CD4-positive, alpha-beta T cell treated with Interleukin-21 for 1 hour (primary cell): Measurements from ENCODE around the gene ATG9A.

Experiments used
- DNase-seq: peaks from one replicate; pipeline ENCODE4 v3.0.0-alpha.2; 2020

ATG9A gene

DNA sequence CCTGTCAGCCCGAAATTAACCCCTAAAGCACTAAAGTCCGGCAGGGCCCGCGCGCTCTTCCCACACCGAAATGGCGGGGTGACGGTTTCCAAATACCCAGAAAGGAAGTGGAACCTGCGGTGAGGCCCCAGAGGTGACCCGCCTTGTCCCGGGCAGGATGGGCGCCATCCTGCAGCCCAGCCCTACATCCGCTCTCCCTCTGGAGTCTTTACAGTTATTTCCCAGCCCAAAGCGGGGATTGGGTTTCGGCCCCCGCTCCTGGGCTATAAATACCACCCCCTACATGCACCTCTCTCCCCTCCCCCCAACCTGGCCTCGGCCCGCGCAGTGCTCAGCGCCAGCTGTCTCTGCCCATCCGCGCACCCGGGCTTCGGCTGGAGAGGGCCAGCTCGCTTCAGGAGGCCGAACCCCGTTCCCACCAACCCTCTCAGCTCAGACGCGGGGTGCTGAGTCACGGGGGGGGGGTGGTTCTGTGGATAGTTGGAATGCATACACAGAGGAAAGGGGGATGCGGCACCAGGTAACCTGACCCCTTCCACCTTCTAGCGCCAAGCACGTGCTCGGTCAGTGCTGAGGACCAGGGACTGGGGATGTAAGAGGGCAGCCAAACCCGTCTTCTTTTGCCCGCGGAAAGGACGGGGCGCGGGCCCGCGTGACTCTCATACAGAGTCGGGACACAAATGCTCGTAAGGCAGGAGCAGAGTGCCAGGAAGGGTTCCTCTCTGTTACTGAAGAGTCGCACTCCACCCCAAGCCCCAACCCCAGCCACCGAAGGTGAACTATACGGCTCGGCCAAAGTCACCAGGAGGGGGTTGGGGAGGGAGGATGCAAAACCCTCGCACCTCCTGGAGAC is 23.7 kb upstream of the ATG9A start, which contains the start of gene TUBA4B:
TUBA4B (plus strand) TSS at position 344 of the 853 bp plus-strand sequence; CDS start at position 509, 165 bp downstream.
- peak; percentile 51 for DNase-seq

DNA sequence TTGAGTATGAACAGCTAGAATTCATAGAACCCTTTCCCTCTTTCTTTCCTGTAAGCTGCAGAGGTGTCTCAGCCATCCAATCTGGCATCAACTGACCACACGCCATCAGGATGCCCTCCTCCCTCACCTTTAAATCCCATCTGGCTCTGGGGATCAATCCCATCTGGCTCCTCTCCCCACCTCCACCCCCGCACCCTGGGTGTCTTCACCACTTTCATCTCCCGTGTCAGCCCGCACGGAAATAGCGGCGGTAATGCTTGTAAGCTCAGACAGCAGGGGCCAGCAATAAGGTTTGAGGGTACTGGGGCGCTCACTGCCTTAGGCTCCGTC is 23.1 kb upstream of the ATG9A start:
- DNase-seq, result no peak

DNA sequence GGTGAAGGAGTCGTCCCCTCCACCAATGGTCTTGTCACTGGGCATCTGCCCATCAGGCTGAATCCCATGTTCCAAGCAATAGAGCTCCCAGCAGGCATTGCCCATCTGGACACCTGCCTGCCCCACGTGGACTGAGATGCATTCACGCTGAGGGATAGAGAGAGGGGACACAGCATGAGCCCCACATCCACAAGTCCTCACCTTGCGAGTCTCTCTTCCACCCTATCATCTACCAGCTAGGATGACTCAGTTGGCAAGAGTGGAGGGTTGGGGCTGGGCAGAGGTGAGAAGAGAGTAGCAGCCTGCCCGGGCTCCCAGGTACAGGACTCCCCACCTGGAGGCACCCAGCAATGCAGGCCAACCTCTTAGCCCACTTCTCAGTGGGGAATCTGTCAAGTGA is 22.6 kb upstream of the ATG9A start:
- DNase-seq, result peak; percentile 27

DNA sequence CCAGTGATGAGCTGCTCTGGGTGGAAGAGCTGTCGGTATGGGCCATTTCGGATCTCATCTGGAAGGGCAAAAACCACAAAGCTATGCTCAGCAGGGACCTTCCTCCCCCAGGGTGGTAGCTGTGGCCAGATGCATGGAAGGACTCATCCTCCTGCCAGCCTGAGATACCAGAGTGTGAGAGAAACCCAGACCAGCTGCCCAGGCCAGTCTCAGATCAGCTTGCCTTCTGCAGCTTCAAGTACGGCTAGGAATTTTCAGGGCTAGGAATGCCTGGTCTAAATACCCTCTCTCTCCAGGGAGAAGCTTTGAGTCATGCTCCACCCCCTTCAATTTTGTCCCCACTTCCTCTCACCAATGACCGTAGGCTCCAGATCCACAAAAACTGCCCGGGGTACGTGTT is 22.2 kb upstream of the ATG9A start:
- no peak for DNase-seq

DNA sequence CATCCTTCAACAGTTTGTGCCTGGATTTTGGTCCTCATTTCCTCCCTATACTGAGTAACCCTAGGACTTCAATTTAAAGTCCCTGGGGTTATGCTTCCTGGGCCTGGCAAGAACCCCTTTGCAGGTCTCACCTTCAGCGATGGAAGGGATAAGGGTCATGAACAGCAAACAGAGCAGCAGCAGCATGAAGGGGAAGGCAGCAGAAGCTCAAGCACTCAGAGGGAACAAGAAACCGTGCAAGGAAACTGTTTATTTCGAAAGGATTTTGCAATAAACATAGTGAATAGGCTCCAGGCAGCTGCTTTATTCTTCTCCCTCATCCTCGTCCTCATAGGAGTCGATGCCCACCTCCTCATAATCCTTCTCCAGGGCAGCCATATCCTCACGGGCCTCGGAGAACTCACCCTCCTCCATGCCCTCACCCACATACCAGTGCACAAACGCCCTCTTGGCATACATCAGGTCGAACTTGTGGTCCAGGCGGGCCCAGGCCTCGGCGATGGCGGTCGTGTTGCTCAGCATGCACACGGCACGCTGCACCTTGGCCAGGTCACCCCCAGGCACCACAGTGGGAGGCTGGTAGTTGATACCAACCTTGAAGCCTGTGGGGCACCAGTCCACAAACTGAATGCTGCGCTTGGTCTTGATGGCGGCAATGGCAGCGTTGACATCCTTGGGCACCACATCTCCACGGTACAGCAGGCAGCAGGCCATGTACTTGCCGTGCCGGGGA is 20.8 kb upstream of the ATG9A start:
- no peak for DNase-seq

DNA sequence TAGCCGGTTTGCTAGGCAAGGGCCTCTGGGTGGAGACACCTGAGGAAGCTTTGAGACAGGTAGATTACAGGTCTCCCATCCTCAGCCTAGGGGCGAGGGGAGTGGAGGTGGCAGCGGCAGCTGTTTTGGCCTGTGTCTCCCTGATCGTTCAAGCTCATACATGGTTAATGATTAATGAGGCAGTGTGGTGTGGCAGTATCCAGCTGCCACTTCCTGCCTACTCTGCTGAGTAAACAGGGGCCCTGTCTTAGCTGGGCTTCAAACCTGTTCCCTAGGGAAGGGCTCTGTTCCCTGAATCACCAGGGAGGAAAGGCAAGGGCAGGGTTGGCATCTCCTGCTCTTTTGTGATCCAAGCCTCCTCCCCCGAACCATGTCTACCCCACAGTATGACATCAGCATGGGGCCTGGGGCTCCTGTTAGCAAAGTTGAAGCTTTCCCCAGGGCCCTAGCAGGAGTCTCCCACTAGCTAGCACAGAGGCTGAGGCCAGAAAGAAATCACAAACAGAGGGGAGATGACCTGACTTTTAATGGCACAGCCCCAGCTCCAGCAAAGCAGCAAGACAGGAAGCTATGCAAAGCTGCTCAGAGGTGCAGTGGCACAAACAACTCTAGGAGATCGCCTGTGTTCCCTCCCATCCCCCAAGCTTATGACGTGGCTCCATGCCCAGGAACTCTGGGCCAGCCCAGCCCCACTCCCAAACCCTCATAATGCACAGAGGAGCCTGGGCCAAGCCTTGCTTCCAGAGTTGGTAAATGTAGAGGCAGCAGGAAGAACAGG is 20.0 kb upstream of the ATG9A start:
- peak; percentile 67 for DNase-seq

DNA sequence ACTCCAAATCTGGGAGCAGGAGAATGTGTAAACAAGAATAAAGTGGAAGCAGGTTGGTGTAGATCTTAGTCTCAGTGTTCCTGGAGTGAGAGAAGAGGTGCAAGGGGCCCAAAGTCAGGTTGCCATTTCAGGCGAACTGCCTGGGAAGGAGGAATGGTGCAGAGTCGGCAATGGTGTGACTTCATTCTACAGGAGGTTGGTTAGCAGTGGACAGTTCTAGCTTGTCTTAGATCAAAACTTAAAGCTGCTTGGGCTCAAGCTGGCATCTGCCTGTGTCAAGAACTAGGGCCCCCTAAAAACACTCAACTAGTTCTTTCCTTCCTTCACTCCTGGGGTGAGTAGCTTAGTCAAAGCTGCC is 19.4 kb upstream of the ATG9A start:
- DNase-seq, result no peak

DNA sequence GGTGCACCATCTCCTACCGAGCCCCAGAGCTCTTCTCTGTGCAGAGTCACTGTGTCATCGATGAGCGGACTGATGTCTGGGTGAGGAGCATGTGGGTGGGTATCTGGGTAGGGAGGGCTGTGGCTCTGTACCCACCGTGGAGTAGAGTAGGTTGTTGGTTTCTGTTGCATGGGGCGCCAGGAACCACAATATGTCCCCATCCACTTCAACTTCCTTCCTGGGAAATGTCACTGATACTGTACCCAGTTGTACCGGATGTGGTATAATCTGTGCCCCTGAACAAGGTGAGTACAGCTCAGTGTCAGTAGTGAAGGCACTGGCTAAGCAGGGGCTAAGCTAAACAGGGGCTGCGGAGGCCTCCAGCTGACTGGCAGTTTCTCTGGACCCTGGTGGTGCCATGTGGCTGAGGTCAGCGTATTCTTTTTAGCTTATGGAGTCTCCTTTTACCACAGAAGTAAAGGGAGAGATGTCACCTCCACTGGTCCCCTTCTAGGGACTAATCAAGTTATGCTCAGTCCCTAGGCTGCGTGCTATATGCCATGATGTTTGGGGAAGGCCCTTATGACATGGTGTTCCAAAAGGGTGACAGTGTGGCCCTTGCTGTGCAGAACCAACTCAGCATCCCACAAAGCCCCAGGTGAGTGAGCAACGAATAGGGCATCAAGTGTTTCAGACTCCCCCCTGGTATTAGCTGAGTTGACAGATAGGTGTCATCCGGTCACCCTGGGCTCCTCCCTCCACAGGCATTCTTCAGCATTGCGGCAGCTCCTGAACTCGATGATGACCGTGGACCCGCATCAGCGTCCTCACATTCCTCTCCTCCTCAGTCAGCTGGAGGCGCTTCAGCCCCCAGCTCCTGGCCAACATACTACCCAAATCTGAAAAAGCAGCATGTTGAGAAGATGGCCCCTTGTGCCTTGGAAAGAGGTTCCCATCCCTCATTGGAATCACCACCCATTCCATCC is 18.5 kb upstream of the ATG9A start:
- DNase-seq, result peak; percentile 81

DNA sequence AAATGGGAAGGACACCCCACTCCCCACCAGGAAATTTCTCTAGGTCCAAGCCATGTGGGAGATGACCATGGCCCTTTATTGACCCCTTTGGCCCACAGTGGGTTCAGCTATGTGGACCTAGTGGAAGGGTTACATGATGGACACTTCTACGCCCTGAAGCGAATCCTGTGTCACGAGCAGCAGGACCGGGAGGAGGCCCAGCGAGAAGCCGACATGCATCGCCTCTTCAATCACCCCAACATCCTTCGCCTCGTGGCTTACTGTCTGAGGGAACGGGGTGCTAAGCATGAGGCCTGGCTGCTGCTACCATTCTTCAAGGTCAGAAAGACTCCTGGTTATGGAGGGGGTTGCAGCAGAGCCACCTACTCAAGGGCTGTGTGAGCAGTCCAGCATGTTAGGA is 17.1 kb upstream of the ATG9A start:
- no peak for DNase-seq

DNA sequence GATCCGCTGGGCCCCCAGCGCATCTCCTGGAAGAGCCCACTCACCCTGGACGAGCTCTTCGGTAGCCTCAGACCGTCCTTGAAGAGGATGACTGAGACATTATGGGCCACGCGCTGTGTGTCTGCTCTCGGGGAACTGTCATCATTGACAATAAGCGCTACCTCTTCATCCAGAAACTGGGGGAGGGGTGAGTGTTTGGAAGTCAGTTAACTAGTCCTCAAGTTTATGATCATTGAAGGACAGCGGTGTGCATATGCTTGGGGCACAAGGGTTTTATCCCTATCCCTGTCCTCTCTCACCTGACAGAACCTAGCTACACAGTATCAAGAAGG is 16.4 kb upstream of the ATG9A start:
- peak; percentile 28 for DNase-seq

DNA sequence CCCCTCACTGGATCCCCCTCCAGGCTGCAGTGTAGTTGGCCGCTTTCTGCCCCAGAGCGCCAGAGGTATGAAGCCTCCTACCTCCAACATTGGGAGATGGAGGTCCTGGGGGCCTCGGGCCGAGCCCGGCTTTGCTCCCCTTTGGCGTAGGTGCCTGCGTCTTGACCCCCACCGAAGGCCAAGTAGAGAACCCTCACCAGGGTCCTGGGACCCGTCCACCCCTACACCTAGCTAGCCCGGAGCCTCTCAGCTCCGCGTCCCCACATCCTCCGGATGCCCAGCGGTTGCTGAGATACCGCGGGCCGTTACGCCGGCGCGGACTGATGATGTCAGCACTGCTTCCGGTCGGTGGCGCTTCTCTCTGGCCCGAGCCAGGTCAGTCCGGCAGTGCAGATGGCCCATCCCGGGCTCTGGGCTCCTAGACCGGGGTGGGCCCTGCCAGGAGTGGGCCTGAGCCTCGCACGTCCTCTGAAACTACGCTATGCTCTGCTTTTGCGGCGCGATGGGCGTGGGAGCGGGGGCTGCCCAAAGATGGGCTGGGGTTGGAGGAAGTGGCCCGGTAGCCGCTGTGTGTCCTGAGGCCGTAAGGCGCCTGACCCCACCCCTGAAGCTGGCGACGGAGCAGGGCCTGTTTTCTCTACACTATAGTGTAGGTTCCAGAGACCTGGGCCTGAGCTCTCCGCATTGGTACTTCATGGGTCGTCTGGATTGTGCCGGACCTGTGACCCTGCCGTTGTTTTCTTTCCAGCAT is 15.9 kb upstream of the ATG9A start, which contains the start of the genes GLB1L and STK16:
GLB1L (minus strand) TSS at position 297 of the 751 bp plus-strand sequence. CDS start 1,871 bp downstream, outside the sequence.
STK16 (plus strand) TSS at position 332 of the 751 bp plus-strand sequence. CDS start 521 bp downstream, outside the sequence.
- DNase-seq, result peak; percentile 88

DNA sequence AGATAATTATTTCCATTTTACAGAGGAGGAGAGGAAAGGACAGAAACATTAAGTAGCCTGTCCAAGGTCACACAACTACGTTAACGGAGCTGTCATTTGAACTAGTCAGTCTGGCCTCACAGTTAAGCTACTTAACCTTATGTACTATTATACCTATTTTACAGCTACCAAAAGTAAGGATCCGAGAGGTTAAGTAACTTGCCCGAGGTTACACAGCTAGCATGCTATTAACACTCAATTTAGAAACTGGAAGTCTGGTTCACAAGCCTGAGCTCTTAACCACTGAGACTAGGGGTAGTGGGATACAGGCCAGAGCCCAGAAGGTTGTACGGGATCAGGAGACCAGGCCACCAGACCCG is 15.3 kb upstream of the ATG9A start:
- DNase-seq, result no peak

DNA sequence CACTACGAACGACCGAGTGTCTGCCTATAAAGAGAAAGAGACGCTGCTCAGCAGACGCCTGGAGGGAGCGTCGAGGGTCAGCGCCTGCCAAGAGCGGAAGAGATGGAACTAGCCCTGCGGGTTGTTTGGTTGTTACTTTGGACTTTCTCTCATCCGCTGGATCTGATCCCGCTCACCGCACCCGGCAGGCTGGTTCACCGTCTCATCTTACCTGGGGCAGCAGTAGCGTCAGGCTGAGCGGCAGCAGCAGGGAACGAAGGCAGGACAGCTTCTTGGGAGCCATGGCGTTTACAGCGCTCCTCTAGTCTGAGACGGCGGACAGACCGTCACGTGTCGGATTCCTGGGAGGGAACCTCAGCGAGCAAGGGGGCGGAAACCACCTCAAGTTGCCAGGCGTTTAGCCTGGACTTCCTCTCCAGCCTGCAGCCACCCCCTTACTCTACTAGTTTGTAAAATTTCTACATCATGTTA is 13.9 kb upstream of the ATG9A start:
- no peak for DNase-seq

DNA sequence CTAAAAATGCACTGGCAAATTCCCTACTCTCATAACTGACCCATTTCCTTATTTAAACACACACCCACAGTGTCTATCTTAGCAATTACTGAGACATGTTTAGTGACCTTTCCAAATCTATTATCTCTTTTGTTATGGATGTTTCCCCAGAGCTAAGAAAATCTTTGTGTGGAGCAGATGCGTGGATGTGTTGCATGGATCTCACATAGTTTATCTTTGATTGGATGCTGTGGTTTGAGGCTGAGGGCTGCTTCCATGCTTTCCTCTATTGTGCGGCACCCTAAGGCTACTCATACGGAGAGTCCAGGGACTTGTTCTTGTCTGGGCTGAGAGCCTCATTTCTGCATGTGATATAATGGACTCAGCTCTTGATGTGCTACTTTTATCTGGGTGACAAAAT is 4.9 kb upstream of the ATG9A start:
- no peak for DNase-seq

DNA sequence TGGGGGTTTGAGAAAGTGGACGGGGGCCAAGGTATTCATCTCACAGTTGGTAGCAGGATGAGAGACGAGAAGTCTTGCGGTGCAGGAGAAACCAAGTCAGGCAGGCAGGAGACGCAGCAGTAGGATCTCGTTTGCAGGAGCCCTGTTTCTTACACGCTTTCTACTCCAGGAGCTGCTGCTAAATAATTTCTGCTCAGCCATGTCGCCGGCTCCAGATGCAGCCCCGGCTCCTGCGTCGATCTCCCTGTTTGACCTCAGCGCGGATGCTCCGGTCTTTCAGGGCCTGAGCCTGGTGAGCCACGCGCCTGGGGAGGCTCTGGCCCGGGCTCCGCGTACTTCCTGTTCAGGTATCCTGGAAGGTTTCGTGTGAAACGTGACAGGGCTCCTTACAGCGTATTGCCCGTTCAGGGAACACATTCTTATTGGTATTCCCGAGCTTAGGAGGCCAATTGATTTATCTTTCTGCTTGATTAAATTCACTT is 664 bp upstream of the ATG9A start:
- peak; percentile 34 for DNase-seq

DNA sequence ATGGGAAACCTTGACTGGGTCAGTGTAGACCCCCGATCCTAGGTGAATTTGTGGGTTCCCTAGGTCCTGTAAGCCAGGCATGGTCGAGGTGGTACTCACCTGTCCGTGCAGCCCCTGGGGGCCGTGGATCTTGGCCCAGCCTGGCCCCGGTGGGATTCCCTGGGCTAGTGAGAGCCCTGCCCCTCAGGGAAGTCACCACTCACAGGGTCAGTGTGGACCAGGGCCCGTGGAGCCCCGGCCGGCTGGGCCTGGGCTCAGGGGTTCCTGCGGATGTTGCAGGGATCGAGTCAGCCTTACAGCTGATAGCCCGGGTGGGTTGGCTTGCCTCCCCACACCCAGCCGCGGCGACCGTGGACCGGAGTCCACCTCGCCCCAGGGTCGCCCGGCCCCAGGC is 528 bp downstream of the ATG9A start:
- DNase-seq, result no peak

DNA sequence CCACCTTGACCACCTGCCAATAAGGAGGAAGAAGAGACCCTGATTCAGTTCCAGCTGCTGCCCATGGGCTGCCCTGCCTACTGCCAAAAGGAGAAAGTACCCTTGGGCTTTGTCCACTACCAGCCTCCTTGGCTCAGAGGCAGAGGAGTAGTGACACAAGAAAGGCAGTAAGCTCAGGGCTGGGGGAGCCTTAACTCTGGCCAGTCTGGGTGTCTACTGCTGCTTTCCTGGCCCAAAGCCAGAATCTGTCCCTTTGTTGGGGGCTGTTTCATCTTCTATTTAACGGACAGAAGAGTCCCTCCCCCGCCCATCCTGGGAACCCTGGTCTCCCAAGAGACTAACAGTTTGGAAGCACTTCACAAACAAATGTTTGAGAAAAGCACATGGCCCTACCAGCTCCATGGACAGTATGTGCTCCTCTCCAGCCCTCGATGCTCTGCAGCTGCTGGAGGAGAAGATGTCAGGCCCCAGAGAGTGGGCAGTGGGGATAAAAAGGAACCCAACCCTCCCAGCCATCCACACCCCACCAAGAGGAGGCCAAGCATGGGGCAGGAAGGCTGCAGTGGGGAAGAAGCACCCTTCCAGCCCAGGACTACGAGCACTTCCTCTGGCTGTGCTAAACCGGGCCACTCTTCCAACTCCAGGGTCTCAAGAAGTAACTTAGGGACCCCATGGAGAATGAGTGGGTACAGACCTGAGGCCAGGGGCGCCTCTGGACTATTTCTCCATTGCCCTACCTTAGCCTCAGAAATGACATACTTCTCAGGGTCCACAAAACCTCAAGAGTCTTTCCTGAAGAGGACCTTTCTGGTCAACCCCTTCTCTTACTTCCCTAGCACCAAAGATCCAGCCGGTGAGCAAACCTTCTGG is 1.2 kb downstream of the ATG9A start:
- no peak for DNase-seq

DNA sequence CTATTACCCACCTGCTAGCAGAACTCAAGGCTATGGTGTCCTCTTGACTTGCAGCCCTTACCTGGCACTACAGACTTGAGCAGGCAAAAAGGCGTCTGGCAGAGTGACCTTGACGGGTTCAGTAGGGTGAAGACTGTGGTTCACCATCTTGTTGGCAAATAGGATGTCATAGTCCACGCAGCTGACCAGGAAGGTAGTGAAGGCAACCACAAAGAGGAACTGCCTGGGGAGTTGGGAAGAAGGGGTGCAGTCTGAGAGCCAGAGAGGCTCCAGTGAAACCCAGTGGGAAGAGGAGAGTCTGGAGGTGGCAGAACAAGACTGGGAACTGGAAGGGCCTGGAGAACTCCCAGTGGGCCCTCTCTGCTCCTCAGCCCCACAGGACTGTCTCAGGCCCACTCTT is 4.1 kb downstream of the ATG9A start:
- DNase-seq, result no peak

DNA sequence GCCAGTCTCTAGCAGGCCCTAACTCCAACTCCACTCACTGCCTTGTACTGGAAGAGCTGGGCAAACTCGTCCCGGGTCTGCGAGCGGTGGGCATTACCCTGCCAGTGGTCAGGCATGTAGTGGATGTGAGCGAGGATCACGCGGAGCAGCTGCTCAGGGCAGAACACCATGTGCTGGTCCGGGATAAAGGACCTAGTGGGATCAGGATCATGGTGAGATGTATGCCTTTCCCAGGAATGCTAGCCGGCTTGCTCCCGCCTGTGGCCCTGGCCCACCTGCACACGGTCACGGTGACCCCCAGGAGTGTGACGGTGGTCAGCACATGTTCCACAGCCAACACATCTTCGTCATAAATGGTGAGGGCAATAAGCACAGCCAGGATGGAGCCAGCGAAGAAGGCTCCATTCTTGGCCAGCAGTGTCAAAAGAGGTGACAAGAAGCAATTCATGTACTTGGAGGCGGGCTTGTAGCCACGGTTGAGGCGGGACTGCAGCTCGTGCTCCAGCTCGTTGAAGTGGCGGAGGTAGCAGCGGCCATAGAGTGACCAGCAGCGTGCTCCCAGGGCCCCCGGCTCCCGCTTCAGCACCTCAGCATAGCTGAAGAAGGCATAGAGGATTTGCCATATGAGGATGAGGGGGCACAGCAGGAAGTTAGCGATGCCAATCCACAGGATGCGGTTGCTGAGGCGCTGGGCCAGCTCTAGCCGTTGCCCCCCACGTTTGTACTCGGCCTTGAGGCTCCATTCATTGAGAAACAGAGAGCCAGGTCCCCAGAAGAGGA is 5.4 kb downstream of the ATG9A start:
- no peak for DNase-seq
